ENCODE data around the gene LBH.
A peak's percentile ranks its signal among the peaks of the same experiment; 100 is the strongest.

LBH gene

GRCh38 chr2:30234180-30234971, 3.0 kb downstream of the LBH start:
- no peak overlapping the region for H2BK120ac ChIP-seq (ENCODE audit: low read depth, low read length)
- peak overlapping the region; percentile 1 for H2AFZ ChIP-seq (ENCODE audit: low read length)
- peaks cover 0 to 13% of the 10 kb centered on the region in 2 donors for H3K4me1 ChIP-seq (ENCODE audit: control insufficient read depth in 2 of 2, insufficient read depth in 1 of 2, low read depth in 1 of 2, low read length in 2 of 2)
- H3K9me3 ChIP-seq (replicated peaks in 1 of 2; ENCODE audit: control insufficient read depth in 2 of 2, insufficient read depth in 1 of 2, low read depth in 1 of 2, low read length in 2 of 2) = no peaks in the 10 kb centered on the region
- no peaks in the 10 kb centered on the region for H3K36me3 ChIP-seq (replicated peaks in 1 of 2; ENCODE audit: control insufficient read depth in 2 of 2, insufficient read depth in 2 of 2, low read length in 2 of 2)
- no peak overlapping the region for H2AK5ac ChIP-seq (ENCODE audit: low read depth, low read length)
- H3K14ac ChIP-seq (ENCODE audit: low read length) = no peak overlapping the region
- no peak overlapping the region for H4K8ac ChIP-seq (ENCODE audit: low read depth, low read length)
- no peak overlapping the region for H2BK12ac ChIP-seq (ENCODE audit: low read length)
- no peak overlapping the region for H3K9ac ChIP-seq (ENCODE audit: low read depth, low read length, poor library complexity)
- no peak overlapping the region for H2BK15ac ChIP-seq (ENCODE audit: low read length)
- DNase-seq (ENCODE audit: low spot score) = no peak
- H3K27ac ChIP-seq (replicated peaks; ENCODE audit: low read length) = no peak overlapping the region
- no peaks in the 10 kb centered on the region for H3K79me1 ChIP-seq (ENCODE audit: low read depth, low read length)
- no peak overlapping the region for H3K4me2 ChIP-seq (ENCODE audit: insufficient read depth, low read length, poor library complexity, severe bottlenecking)
- H3K18ac ChIP-seq (ENCODE audit: low read length) = peak overlapping the region; percentile 2
- H3K23ac ChIP-seq (ENCODE audit: low read depth, low read length, poor library complexity) = no peak overlapping the region
- no peak overlapping the region for H3K4ac ChIP-seq (ENCODE audit: low read length)
- no CpG with 5 or more reads among the region's 12 CpGs for WGBS, 2 donors (ENCODE audit: extremely low coverage in 2 of 2, insufficient read length in 2 of 2, insufficient replicate concordance in 1 of 2)
- H2BK5ac ChIP-seq (ENCODE audit: low read length) = no peak overlapping the region
- peaks cover 0 to 32% (median 23%) of the 10 kb centered on the region in 3 experiments for H3K27me3 ChIP-seq (ENCODE audit: control insufficient read depth in 3 of 3, insufficient read depth in 3 of 3, low read depth in 1 of 3, low read length in 3 of 3)
- H4K91ac ChIP-seq (ENCODE audit: low read depth, low read length, poor library complexity) = no peak overlapping the region
- no peak overlapping the region for H3K4me3 ChIP-seq (ENCODE audit: low read length in 2 of 2)

GRCh38 chr2:30235008-30235655, 3.8 kb downstream of the LBH start:
- H2BK15ac ChIP-seq (ENCODE audit: low read length) = no peak overlapping the region
- peak overlapping the region; percentile 1 for H3K18ac ChIP-seq (ENCODE audit: low read length)
- H2AK5ac ChIP-seq (ENCODE audit: low read depth, low read length) = no peak overlapping the region
- no peak overlapping the region for H3K4me2 ChIP-seq (ENCODE audit: insufficient read depth, low read length, poor library complexity, severe bottlenecking)
- H3K9me3 ChIP-seq (replicated peaks in 1 of 2; ENCODE audit: control insufficient read depth in 2 of 2, insufficient read depth in 1 of 2, low read depth in 1 of 2, low read length in 2 of 2) = no peaks in the 10 kb centered on the region
- no peak overlapping the region for H3K4me3 ChIP-seq (ENCODE audit: low read length in 2 of 2)
- H4K8ac ChIP-seq (ENCODE audit: low read depth, low read length) = no peak overlapping the region
- no peak overlapping the region for H3K23ac ChIP-seq (ENCODE audit: low read depth, low read length, poor library complexity)
- peaks cover 0 to 13% of the 10 kb centered on the region in 2 donors for H3K4me1 ChIP-seq (ENCODE audit: control insufficient read depth in 2 of 2, insufficient read depth in 1 of 2, low read depth in 1 of 2, low read length in 2 of 2)
- no peak overlapping the region for H4K91ac ChIP-seq (ENCODE audit: low read depth, low read length, poor library complexity)
- H3K9ac ChIP-seq (ENCODE audit: low read depth, low read length, poor library complexity) = no peak overlapping the region
- H2BK12ac ChIP-seq (ENCODE audit: low read length) = no peak overlapping the region
- peaks cover 0 to 25% (median 17%) of the 10 kb centered on the region in 3 experiments for H3K27me3 ChIP-seq (ENCODE audit: control insufficient read depth in 3 of 3, insufficient read depth in 3 of 3, low read depth in 1 of 3, low read length in 3 of 3)
- no peak overlapping the region for H2BK120ac ChIP-seq (ENCODE audit: low read depth, low read length)
- no peaks in the 10 kb centered on the region for H3K36me3 ChIP-seq (replicated peaks in 1 of 2; ENCODE audit: control insufficient read depth in 2 of 2, insufficient read depth in 2 of 2, low read length in 2 of 2)
- H3K27ac ChIP-seq (replicated peaks; ENCODE audit: low read length) = no peak overlapping the region
- WGBS, 2 donors (ENCODE audit: extremely low coverage in 2 of 2, insufficient read length in 2 of 2, insufficient replicate concordance in 1 of 2) = no CpG with 5 or more reads among the region's 6 CpGs
- no peak for DNase-seq (ENCODE audit: low spot score)
- no peaks in the 10 kb centered on the region for H3K79me1 ChIP-seq (ENCODE audit: low read depth, low read length)
- H3K14ac ChIP-seq (ENCODE audit: low read length) = no peak overlapping the region
- no peak overlapping the region for H2BK5ac ChIP-seq (ENCODE audit: low read length)
- H3K4ac ChIP-seq (ENCODE audit: low read length) = no peak overlapping the region
- H2AFZ ChIP-seq (ENCODE audit: low read length) = no peak overlapping the region

- Histone ChIP-seq H4K91ac (ENCODE audit: low read depth, low read length, poor library complexity) (no peak overlapping the region), H3K9me3 (replicated peaks in 1 of 2; ENCODE audit: control insufficient read depth in 2 of 2, insufficient read depth in 1 of 2, low read depth in 1 of 2, low read length in 2 of 2) (no peaks in the 10 kb centered on the region), H3K18ac (ENCODE audit: low read length) (no peak overlapping the region), H3K27me3 (ENCODE audit: control insufficient read depth in 3 of 3, insufficient read depth in 3 of 3, low read depth in 1 of 3, low read length in 3 of 3) (peaks cover 0 to 17% (median 11%) of the 10 kb centered on the region in 3 experiments), H2AK5ac (ENCODE audit: low read depth, low read length) (no peak overlapping the region), H3K36me3 (replicated peaks in 1 of 2; ENCODE audit: control insufficient read depth in 2 of 2, insufficient read depth in 2 of 2, low read length in 2 of 2) (no peaks in the 10 kb centered on the region), H3K4me1 (ENCODE audit: control insufficient read depth in 2 of 2, insufficient read depth in 1 of 2, low read depth in 1 of 2, low read length in 2 of 2) (peaks cover 0 to 9% of the 10 kb centered on the region in 2 donors), H2BK12ac (ENCODE audit: low read length) (no peak overlapping the region), H3K79me1 (ENCODE audit: low read depth, low read length) (no peaks in the 10 kb centered on the region), H3K9ac (ENCODE audit: low read depth, low read length, poor library complexity) (no peak overlapping the region), H3K27ac (replicated peaks; ENCODE audit: low read length) (no peak overlapping the region), H4K8ac (ENCODE audit: low read depth, low read length) (no peak overlapping the region), H2BK15ac (ENCODE audit: low read length) (no peak overlapping the region), H3K4ac (ENCODE audit: low read length) (no peak overlapping the region), H3K4me3 (ENCODE audit: low read length in 2 of 2) (no peak overlapping the region), H3K23ac (ENCODE audit: low read depth, low read length, poor library complexity) (no peak overlapping the region), H2BK5ac (ENCODE audit: low read length) (no peak overlapping the region), H2AFZ (ENCODE audit: low read length) (no peak overlapping the region), H3K14ac (ENCODE audit: low read length) (no peak overlapping the region), H2BK120ac (ENCODE audit: low read depth, low read length) (no peak overlapping the region), H3K4me2 (ENCODE audit: insufficient read depth, low read length, poor library complexity, severe bottlenecking) (no peak overlapping the region)
- no CpG with 5 or more reads among the region's 4 CpGs for WGBS, 2 donors (ENCODE audit: extremely low coverage in 2 of 2, insufficient read length in 2 of 2, insufficient replicate concordance in 1 of 2)
- no peak for DNase-seq (ENCODE audit: low spot score)
These were observed 4.7 kb downstream of the LBH start for GRCh38 chr2:30235859-30236535.
